GM19351 (cell line): ENCODE measurements around the gene SBK1.
A peak's percentile ranks its signal among the peaks of the same experiment; 100 is the strongest.
"Not testable (repeated sequence)": the region's sequence is repeated elsewhere in the genome, so short reads cannot be mapped to it uniquely, and the experiment has no call there.

Experiments used
- ATAC-seq: cut with Tn5 transposase; IDR thresholded peaks from one replicate; pipeline ENCODE4 v1.9.1; 2021; ENCODE audit warnings: mild to moderate bottlenecking, moderate library complexity; ENCODE audit not compliant: unreplicated experiment

The SBK1 gene

DNA sequence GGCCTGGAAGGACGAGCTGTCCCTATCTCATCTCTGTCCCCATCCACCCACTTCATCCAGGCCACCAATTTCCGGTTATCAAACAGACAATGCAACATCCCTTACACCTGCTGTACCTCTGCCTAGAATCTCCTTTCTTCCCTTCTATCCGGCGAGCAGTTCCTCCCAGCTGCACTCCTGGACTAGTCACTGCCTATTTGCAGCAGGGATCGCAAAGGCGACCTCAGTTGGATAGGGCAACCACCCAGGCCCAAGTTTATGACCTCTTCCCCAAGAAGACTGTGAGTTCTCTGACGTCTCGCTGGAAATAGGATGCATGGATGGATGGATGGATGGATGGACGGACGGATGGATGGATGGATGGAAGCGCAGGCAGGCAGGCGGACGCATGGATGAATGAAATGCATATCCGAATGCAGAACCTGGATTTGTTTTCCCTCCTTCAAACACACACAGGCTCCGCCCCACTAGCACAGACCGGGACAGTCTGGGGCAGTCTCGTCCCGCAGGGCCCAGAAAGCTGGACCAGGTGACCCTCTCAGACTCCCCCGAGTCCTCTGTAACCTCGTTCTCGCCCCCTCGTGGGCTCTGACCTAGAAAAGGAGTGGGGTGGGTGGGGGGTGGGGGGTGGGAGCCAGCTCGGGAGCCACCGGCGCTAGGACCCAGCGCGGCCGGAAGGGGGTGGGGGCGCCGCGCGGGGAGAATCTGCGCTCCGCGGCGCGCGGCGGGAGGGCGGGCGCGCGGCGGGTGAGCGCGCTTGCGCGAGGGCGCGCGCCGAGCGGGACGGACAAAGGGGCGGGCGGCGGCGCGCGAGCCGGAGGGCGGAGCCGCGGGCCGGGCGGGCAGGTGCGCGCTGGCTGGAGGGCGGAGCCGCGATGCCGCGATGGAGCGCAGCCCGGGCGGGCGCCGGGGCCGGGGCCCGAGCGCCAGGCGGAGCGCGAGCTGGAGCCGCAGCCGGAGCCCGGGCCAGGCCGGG lies at the start of gene SBK1:
Gene SBK1, plus strand, starts transcription at position 875 of the 976 bp plus-strand sequence. CDS start 24,867 bp downstream, outside the sequence.
- ATAC-seq, result peak; percentile 93

DNA sequence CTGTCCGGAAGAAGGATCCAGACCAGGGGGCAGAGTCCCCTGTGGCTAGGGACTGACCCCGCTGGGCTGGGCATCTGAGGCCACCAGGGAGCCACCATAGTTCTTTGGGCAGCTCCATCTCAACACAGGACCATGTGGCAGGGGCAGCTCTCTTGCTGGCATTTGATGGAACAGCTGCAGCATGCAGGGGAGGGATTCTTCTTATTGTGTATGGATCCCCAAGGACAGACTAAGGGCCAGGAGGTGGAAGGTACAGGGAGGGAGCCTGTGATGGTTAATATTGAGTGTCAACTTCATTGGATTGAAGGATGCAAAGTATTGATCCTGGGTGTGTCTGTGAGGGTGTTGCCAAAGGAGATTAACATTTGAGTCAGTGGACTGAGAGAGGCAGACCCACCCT lies 42.8 kb upstream of the SBK1 start:
- ATAC-seq, result not testable (repeated sequence)

DNA sequence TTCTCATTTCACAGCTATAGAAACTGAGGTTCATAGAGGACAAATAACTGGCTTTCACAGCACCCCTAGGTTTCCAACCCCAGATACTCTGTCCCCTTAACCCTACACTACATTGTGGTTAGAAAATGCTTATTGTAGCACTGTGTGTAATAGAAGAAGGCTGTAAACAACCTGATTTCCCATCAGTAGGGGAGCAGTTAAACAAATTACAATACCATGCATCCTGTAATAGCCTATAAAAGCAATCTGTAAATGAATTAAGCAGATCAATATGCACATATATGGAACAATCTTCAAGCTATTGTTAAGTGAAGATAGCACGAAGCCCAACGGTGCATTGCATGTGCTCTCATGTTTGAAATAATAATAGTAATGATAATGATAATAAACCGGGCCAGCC lies 41.3 kb upstream of the SBK1 start:
- no peak for ATAC-seq

DNA sequence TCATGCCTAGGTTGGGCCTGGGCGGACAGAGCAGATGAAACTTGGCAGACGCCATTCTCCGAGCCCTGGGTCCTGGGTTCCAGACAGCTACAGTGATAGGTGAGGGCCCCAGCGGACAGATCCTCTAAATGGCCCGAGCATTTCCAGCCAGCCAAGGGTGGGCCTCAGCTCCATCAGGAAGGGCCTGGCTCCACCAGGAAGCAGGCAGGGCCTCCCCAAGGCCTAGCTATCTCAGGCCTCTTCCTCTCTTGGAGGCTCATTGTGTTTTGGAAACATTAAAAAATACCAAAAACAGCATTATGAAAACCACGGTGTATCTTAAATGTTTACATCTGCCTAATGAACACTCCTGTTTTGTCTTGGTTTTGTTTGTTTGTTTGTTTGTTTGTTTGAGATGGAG lies 38.2 kb upstream of the SBK1 start:
- ATAC-seq, result no peak

DNA sequence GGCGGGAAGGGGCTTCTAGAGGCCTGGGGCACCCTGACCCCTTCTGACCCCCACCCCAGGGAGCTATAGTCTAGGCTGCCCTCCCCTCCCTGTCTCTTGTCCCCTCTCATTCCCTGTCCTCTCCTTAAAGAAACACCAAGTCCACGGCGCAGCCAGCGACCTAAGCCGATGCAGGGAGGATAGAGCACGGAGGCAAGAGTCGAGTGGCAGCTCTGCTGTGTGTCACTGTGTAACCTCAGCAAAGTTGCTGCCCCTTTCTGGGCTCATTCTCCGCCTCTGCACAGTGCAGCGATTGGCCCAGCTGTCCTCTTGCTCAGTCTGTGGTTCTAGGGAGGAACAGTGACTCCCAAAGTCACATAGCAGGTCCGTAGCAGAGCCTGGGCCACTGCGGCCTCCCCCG lies 36.5 kb upstream of the SBK1 start:
- no peak for ATAC-seq

DNA sequence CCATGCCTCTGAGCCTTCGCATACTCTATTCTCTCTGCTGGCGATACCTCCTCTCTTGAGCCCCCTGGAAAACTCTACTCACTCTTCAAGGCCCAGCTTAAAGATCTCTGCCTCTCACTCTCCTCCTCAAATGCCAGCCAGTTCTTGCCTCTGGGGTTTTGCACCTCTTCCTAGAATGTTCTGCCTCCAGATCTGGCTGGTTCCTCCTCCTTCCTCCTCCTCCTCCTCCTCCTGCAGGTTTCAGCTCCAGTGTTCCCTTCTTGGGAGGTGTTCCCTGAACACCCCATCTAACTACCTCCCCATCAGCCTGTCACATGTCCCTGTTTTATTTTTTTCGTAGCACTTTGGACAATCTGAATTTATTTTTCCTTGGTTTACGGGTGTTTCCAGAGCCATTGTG lies 35.1 kb upstream of the SBK1 start:
- ATAC-seq, result no peak

DNA sequence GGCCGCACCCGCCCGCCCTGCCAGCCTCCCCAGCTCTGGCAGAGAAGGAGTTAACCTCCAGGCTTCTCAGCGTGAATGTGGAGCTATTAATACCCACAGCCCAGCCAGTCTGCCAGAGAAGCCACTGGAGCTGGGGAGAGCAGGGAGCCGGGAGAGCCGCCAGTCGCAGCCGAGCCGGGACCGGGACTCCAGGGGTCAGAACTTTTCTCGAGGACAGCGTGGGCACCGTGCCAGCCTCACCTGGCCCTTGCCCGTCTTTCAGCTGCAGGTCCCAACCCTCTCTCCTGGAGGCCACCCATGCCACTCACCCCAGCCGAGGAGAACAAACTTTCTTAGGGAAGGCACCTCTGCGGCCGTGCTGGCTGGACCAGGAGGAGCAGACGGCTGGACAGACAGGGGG lies 33.8 kb upstream of the SBK1 start:
- ATAC-seq, result no peak

DNA sequence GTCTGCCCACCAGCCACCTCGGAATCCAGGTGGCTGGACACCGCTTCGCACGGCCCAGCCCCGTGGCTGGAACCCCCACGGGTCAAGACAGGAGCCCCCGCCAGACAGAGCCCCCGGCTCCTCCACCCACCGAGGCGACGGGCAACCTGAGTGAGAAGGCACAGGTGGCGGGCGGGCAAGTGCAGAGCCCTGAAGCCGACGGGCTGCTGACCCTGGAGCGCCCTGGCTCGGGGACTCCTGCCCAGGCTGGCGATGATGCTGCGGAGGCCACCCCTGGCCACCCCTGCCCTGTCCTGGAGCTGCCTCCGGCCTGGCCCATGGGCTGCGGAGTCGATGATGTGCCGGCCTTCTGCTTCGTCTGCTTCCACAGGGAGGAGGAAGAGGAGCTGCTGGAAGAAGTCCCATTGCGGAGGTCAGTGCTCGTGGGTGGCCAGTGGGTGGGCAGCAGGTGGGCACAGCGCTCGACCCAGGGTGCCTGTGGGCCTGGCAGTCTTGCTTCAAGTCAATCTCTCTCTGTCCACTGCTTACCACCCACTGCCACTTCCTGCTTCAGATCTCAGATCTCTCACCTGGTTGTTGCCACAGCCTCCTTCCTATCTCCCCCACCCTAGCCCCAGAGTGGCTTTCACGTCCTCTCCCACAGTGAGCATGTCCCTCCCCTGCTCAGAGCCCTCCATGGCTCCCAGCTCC lies 33.1 kb upstream of the SBK1 start:
- ATAC-seq, result no peak

DNA sequence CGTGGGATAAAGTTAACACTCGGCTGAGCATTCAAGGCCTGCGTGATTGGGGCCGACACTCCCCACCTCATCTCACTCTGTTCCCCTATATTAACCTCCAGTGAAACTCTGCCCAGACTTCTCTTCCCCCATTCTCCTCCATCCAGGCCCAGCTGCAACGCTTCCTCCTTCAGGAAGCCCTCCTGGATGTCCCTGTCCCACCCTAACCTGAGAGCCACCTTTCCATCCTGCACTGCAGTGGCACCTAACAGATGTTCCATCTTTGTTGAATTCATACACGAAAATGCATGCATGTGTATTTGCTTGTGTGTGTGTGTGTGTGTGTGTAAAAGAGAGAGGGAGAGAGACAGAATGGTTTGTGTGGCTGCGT lies 32.6 kb upstream of the SBK1 start:
- ATAC-seq, result no peak

DNA sequence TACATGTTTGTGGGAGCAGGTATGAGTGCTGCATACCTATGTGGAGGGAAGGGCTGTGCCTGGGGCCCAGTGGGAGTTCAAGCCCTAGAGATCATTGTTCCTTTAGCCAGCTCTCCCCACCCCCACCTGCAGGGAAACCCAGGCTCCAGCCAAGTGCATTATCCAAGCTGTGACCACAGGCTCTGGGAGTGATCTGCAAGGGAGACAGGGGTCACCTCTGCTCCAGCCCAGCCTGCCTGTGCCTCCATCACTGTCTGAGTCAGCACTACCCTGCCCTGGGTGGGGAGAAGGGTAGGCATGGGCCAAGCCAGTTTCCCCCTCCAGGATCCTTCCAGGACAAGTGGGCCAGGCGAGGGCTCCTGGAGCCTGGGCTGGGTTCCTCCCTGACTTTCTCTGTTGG lies 32.1 kb upstream of the SBK1 start:
- ATAC-seq, result no peak

DNA sequence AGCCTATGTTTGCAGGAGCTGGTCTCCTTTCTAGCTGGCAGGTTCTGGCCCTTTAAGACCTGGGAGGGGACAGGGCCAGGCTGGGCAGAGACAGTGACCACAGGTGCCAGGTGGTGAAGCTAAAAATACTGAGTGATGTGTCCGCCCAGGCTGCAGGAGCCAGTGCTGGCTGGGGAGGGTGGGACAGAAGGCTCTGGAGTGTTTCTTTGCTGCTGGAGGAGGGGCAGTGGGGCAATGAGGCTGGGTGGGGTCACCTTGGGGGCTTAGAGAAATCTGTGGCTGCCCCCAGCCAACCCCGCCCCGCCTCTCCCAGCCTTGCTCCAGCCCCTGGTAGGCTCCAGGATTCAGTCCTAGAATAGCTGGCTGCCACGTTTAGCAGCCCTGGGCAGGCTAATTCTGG lies 30.4 kb upstream of the SBK1 start:
- ATAC-seq, result no peak

DNA sequence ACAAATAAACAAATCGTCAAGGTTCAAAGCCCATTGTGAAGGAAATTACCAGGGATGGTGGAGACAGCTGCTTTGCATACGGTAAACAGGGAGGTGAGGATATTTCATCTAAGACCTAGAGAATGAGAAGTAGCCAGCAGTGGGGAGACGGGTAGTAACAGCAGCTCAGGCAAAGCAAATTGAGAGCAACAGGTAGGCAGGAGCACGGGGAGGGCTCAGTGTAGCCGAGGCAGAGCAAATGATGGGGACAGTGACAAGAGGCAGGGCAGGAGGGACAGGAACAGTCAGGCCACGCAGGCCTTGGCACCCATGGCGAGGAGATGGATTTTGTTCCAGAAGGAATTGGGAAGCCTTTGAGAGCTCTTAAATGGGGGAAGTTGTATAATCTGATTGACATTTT lies 29.0 kb upstream of the SBK1 start:
- ATAC-seq, result no peak

DNA sequence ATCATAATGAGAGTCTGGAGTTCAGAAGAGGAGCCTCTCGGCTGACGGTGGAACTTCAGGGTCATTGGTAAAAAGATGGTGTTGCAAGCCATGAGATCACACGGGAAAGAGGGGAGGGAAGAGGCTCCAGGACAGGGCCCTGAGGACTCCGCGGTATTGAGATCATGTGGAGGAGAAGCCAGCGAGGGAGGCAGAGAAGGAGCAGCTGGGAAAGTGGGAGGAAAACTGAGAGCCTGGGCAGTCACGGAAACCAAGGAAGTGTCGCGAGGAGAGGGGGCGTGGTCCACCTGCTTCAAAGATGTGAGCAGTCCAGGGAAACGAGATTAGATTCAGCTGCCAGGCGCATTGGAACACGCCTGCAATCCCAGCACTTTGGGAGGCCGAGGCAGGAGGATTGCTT lies 27.7 kb upstream of the SBK1 start:
- ATAC-seq, result no peak

DNA sequence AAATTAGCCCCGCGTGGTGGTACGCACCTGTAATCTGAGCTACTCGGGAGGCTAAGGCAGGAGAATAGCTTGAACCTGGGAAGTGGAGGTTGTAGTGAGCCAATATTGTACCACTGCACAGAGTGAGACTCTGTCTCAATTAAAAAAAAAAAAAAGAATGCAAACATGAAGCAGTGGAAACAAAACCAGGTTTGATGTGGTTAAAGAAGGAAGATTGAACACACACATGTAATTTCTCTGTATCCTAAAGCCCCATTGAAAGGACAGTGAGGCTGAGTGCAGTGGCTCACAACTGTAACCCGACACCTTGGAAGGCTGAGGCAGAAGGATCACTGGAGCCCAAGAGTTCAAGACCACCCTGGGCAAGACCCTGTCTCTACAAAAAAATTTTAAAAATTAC lies 26.5 kb upstream of the SBK1 start:
- no peak for ATAC-seq

DNA sequence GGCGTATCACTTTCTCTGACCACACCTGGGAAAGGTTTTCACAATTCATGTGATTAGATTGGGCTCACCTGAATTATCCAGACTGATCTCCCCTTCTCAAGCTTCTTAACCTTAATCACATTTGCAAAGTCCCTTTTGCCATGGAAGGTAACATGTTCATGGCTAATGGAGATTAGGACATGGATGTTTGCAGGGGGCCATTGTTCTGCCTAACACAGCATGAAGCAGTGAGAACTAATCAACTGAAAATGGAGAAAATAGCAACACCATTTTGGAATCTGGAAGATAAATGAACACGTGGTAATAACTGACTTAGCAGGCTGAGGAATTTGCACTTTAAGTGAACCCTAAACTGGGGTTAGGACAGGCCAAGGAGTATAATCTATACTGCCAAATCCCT lies 25.0 kb upstream of the SBK1 start:
- no peak for ATAC-seq

DNA sequence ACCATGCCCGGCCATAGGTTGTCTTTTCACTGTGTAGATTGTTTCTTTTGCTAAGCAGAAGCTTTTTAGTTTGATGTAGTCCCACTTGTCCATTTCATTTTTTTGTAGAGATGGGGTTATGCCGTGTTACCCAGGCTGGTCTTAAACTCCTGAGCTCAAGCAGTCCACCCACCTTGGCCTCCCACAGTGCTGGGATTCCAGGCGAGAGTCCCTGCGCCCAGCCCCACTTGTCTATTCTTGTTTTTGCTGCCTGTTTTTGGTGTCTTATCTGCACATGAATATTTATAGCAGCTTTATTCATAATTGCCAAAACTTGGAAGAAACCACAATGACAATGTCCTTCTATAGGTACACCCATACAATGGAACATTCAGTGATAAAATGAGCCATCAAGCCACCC lies 18.8 kb upstream of the SBK1 start:
- ATAC-seq, result no peak

DNA sequence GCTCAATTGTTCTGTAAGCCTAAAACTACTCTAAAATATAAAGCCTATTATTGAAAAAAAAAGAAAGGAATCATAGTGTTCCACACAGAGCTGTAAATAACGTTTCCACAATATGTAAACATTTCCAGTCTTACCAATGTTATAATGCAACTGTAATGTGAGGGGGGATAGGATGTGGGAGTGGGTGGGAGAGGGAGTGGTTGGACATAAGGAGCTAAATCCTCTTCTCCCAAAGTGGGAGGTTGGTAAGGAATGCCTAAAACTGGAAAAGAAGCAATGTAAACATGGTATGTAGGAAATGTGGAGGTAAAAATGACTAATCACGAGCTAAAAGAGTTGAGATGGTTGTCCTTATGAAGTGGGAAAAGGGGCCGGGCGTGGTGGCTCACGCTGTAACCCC lies 17.6 kb upstream of the SBK1 start:
- ATAC-seq, result no peak

DNA sequence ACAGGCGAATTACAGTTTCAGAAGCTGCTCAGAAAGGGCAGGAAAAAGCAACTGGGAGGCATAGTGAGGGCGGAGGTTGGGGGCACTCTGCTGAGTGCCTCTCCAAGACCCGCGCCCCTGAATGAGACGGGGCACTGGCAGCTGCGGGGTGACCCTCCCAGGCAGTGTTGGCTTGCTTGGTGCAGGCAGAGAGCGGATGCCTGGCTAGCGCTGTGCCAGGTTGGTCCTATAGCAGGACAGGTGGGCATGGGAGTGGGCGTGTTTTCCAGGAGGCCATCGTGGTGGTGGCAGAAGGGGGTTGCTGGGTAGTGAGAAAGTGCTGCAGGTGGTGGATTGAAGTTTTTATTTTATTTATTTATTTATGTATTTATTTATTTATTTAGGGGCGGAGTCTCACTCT lies 16.0 kb upstream of the SBK1 start:
- ATAC-seq, result no peak

DNA sequence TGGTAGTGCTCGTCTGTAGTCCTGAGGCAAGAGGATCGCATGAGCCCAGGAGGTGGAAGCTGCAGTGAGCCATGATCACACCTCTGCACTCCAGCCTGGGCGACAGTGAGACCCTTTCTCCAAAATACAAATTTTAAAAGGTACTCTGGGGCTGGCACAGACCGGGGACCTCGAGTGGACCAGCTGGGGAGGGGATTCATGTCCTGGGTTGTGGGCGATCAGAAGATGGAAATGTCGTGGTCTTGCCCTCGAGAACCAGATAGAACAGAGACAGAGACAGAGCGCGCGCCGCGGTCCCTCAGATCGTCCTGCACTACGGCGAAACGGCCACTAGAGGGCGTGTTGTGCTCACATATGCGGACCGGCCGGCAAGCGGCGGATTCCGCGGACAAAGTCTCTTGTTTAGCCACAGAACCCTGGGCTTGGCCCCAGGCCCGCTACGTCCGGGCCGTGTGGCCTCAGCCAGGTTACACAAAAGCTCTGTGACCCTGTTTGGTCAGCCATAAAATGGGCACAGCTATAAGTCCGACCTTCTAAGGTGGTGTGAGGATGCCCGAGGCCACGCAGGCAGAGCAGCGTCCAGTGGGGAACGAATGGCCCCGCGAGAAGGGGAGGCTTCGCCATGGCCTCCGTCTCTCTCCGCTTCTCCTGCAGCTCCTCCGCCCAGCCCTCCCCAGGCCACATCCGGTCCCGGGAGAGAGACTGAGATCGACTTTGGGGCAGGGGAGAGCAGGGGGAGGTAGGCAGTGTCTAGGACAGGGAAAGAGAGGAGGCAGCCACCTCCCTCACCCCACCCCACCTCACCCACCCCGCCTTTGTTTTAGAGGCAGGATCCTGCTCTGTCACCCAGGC lies 14.6 kb upstream of the SBK1 start:
- no peak for ATAC-seq

DNA sequence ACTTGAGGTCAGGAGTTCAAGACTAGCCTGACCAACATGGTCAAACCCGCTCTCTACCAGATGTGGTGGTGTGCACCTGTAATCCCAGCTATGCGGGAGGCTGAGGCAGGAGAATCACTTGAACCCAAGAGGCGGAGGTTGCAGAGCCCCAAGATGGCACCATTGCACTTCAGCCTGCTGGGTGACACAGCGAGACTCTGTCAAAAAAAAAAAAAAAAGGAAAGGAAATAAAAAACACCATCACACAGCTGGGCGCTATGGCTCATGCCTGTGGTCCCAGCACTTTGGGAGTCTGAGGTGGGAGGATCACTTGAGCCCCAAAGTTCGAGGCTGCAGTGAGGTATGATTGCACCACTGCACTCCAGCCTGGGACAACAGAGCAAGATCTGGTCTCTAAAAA lies 13.3 kb upstream of the SBK1 start:
- ATAC-seq, result no peak
